ENCODE data around the gene DDX20. TPM values are rescaled to one million over a fixed set of nuclear protein-coding genes. Genes with fewer than 3 reads are reported as not detected.

DDX20 gene
- total and polyA plus RNA-seq, 2 donors (not counting 3 experiments of a cell fraction or from before 2014, with no cell fraction given), result 4.1 to 15.9 TPM

- Histone ChIP-seq H3K9me1 (replicated peaks; ENCODE audit: control insufficient read depth, extremely low read depth, insufficient read depth, low read length) (no peaks in the 10 kb centered on the region), H2AFZ (ENCODE audit: low read depth, low read length) (no peak overlapping the region), H3K27ac (ENCODE audit: insufficient read depth, low read depth, low read length) (no peak overlapping the region), H3K36me3 (ENCODE audit: control insufficient read depth in 2 of 2, extremely low read depth in 1 of 2, insufficient read depth in 2 of 2, low read length in 2 of 2) (no peaks in the 10 kb centered on the region), H3K4me1 (ENCODE audit: control insufficient read depth, extremely low read depth, insufficient read depth, low read length) (no peaks in the 10 kb centered on the region), H3K27me3 (ENCODE audit: control insufficient read depth in 2 of 2, insufficient read depth in 2 of 2, low read length in 2 of 2) (no peaks in the 10 kb centered on the region), H3K9me3 (replicated peaks; ENCODE audit: control insufficient read depth, insufficient read depth, low read length) (no peaks in the 10 kb centered on the region), H3K4me2 (ENCODE audit: insufficient read depth, low read length) (no peak overlapping the region), H3K4me3 (replicated peaks in 1 of 3; ENCODE audit: insufficient read depth in 1 of 3, low read depth in 1 of 3, low read length in 3 of 3) (no peak overlapping the region), H3K79me2 (ENCODE audit: control insufficient read depth, insufficient read depth, low read length) (no peaks in the 10 kb centered on the region), H4K20me1 (replicated peaks; ENCODE audit: control insufficient read depth, extremely low read depth, insufficient read depth, low read length) (no peaks in the 10 kb centered on the region), H3K9ac (replicated peaks; ENCODE audit: extremely low read depth, insufficient read depth, low read length) (no peak overlapping the region)
- ChIA-PET POLR2A (no interaction called here), CTCF (interaction anchor here (1.4 kb wide), 1 partner anchor 10 kb away, joined by 3 read pairs; no protein-coding TSS in a partner anchor)
- intact Hi-C loops (cut with micrococcal nuclease) (no loop called here), dilution Hi-C loops (cut with MboI; ENCODE audit: extremely low pct_ligation_motif_present, low sequenced_read_pairs) (no loop called here)
- FAIRE-seq (no peak), DNase-seq (ENCODE audit: low read depth, low spot score) (no peak)
- TF ChIP-seq EZH2 (IDR thresholded peaks at IDR 0.05; ENCODE audit: borderline replicate concordance, low read depth, low read length, severe bottlenecking), result no peak
- TF ChIP-seq CTCF (IDR thresholded peaks at IDR 0.05; ENCODE audit: extremely low read depth in 1 of 2, insufficient read depth in 1 of 2, low read depth in 1 of 2, low read length in 2 of 2), result no peak
- TF ChIP-seq GATA2 (IDR thresholded peaks at IDR 0.05; ENCODE audit: insufficient read depth, insufficient read length, low read depth, low read length), result no peak
- no peak for TF ChIP-seq MAX (IDR thresholded peaks at IDR 0.05; ENCODE audit: insufficient read depth, insufficient read length)
- TF ChIP-seq MYC (IDR thresholded peaks at IDR 0.05; ENCODE audit: low read depth, low read length), result no peak
- TF ChIP-seq POLR2AphosphoS5 (IDR thresholded peaks at IDR 0.05; ENCODE audit: insufficient read depth, low read depth, low read length), result no peak
- no peak for TF ChIP-seq FOS (IDR thresholded peaks at IDR 0.05; ENCODE audit: borderline replicate concordance, insufficient read depth, low read length)
- TF ChIP-seq POLR2A (IDR thresholded peaks at IDR 0.05; ENCODE audit: low read depth, low read length), result no peak
- TF ChIP-seq JUN (IDR thresholded peaks at IDR 0.05; ENCODE audit: borderline replicate concordance, insufficient read depth, insufficient read length, low read depth), result no peak
- no TSS peak for BruUV-seq (replicated peaks)
Measured at GRCh38 chr1:111779546-111779945, 23.8 kb downstream of the DDX20 start.

Measured in endothelial cell of umbilical vein (primary cell).